HG03469 (cell line): Measurements from ENCODE around the gene FUT7.
A peak's percentile ranks its signal among the peaks of the same experiment; 100 is the strongest.
"Not testable (repeated sequence)": the region's sequence is repeated elsewhere in the genome, so short reads cannot be mapped to it uniquely, and the experiment has no call there.

Experiments used
- ATAC-seq: cut with Tn5 transposase; IDR thresholded peaks from one replicate; pipeline ENCODE4 v1.9.1; 2021; ENCODE audit warnings: mild to moderate bottlenecking, moderate library complexity, moderate number of reproducible peaks; ENCODE audit not compliant: unreplicated experiment

Gene FUT7

DNA sequence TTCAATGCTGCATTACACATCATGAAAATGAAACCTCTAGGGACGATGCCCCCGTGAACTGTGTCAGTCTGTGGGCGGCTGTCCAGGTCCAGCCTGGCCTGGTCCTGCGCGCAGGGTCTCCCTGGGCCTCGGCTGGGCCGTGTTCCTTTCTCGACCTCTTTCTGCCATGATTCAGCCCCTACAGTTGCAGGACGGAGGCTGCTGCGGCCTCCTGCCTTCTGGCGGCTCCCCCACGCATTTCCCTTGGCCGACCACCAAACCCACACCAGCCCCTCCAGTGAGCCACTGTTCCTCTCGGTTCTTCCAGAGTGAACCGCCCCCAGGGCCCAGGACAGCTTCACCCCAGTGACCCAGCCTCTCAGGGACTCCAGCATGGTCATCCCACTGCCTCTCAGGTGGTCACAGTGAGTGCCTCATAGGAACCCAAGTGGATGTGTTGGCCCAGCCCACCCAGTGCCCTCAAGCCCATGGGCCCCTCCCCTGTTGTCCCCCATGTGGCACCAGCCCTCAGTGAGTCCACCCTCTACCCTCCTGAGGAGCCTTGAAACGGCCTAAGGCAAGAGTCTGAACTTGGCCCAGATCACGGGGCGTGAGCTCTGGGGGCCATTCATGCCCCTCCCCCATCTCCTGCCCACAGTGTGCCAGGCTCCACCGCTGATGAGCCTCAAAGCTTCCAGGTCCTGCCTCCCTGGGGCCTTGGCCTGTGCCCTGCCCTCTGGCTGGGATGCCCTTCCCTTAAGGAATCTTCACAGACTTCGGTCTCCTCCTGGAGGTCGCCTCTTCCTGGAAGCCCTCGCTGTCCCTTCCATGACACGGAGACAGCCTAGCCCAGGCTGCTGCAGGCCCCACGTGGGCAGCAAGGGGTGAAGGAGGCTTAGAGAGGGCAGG, 25.5 kb downstream of the FUT7 start:
- ATAC-seq = no peak

DNA sequence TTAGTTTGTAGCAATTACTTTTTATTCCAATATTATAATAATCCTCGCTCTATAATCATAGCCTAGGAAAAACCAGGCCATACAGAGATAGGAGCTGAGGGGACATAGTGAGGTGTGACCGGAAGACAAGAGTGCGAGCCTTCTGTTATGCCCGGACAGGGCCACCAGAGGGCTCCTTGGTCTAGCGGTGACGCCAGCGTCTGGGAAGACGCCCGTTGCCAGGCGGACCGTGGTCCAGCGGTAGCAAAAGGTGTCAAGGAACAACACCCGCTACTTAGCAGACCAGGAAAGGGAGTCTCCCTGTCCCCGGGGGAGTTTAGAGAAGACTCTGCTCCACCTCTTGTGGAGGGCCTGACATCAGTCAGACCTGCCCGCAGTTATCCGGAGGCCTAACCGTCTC, 27.6 kb downstream of the FUT7 start:
- not testable (repeated sequence) for ATAC-seq

DNA sequence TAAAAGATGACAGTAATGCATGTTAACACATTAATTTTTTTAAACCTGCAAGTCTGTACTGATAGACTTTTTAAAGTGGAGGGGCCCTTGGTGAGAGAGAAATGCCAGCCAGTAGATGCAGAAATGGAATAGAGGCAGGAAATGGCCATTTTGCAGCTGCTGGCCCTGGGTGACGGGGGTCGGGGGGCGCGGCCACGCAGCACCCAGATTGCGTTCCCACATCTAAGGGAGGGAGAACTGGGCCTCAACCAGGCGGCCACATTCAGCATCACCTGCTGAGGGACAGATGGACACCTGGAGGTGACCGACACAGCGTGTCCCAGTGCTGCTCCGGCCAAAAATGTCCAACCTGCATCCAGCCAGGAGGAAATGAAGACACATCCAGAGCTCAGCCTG, 29.2 kb downstream of the FUT7 start:
- no peak for ATAC-seq

DNA sequence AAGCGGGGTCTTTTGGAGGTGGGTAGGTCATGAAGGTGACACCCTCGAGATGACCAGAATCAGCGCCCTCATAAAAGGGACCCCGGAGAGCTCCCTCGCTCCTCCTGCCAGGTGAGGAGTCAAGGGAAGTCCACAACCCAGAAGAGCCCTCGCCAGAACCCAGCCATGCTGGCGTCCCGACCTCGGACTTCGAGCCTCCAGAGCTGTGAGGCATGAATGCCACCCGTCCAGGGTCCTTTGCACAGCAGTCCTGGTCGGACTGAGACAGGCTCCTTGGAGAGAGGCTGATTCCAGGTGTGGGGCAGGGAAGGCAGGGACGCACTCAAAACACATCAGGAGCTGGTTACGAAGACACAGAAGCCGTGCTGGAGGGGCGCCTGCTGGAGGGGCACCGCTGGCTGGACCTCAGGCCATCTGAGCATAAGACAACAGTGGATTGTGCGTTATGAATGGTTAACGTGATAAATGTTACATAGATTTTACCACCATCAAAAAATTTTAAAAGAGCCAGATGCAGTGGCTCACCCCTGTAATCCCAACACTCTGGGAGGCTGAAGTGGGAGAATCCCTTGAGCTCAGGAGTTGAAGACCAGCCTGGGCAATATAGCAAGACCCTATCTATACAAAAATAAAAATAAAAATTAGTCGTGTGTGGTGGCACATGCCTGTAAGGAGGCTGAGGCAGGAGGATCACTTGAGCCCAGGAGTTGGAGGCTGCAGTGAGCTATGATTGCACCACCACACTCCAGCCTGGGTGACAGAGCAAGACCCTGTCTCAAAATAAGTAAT, 29.8 kb downstream of the FUT7 start:
- ATAC-seq = no peak

GRCh38 chr9:137000177-137000930, 31.5 kb downstream of the FUT7 start:
- no peak for ATAC-seq

DNA sequence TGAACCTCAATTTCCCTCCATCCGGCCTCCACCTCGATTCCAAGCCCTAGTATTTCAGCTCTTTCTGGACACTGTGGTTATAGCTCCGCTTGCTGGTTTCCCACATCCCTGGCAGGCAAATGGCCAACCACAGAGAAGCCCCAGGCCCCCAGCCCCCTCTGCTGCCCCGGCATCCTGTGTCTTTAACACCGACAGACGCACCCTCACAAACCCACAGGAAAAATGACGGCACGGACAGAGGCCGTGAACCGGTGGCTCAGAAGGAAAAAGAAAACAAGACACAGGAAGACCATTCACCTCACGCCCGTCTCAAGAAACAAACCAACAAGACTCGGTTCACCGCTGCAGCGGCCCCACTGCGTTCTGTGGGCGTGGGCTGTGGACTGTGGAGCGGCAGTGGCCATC, 34.1 kb downstream of the FUT7 start:
- ATAC-seq = no peak

DNA sequence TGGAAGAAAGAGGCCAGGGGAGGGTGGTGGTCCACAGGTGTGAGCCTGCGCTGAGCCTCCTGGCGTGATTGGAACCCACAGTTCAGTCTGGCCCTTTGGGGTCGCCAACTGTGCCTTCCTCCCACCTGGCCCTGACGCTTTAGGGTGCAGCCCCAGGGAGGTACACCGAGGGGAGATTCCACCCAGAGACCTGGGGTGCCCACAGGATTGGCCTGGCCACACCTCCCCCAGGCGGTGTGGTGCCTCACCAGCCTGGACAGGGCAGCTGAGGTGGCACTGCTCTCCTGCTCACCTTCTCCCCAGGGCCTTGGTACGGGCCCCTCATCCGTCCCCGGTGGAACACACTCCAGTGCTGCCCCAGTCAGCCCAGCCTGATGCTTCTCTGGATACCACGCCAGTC, 34.5 kb downstream of the FUT7 start:
- ATAC-seq = no peak

- ATAC-seq = no peak
Observed at GRCh38 chr9:136996361-136997292, 35.3 kb downstream of the FUT7 start, which contains the start of gene CLIC3. Gene CLIC3 (minus strand): TSS chr9:136996568. CDS start chr9:136996543, 25 bp downstream.

DNA sequence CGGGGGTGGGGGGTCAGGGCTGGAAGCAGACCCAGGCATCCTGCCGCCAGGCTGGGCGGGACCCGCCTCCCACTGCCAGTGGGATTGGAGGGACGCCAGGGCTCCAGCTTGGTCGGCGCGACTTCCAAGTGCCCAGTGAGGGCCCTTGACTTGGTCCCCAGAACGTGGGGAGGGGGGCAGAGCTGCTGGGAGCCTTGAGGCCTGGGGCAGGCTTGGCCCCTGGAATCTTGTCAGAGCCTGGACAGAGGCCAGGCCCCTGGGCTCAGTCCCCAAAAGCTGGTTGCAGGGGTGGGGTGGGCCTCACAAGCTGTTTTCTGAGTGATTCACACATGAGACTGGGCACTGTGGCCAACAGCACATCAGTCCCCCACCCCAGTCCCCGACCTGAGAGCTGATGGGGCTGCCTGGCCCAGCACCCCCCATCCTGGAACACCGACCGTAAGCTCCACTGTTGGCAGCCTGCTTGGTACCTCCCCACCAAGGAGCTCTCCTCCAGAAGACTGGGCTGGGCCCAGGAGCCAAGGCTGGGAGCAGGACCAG, 36.0 kb downstream of the FUT7 start:
- no peak for ATAC-seq

- no peak for ATAC-seq
Observed at GRCh38 chr9:136995362-136995761, 36.5 kb downstream of the FUT7 start.

DNA sequence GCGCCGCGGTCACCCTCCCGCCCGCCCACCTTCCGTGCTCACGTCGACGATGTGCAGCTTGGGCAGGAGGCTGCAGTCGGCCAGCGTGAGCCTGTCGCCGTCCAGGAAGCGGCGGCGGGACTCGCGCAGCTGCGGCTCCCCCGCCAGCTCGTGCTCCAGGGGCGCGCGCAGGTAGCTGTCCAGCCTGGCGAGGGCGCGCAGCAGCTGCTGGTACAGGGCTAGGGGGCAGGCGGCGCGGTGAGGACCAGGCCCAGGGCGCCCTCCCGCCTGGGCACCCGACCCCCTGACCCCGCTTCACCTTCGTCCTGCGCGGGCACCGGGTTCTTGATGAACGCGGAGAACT, 37.0 kb downstream of the FUT7 start:
- no peak for ATAC-seq

DNA sequence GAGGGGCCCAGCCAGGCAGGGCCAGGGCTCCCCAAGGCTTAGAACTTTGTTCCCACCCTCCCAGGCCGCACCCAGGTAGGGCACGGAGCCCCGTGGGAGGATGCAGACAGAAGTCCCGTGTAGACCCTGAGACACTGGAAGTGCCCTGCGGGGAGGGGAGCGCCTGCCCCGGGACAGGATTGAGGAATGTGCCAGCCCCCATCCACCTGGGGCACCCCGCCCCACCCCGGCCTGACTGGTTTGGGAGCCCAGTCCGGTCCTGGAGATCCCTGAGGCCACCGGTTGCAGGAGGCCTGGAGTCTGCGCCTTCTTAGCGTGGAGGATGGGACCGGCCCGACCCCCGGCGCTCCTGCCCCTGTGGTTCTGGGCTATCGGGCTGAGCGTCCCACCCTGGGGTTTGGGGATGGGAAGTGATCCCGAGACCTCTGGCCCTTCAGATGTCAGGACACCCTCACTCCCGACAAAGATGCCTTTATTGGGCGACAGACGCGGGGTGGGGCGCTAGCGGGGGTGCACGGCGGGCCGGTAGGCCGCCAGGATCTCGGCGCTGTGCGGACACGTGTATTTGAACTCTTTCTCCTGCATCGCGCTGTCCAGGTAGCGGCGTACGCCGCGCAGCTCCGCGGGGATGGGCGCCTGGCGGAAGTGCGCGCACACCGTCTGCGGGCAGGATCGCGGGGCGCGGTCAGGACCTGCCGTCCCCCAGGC, 37.6 kb downstream of the FUT7 start:
- ATAC-seq = no peak

DNA sequence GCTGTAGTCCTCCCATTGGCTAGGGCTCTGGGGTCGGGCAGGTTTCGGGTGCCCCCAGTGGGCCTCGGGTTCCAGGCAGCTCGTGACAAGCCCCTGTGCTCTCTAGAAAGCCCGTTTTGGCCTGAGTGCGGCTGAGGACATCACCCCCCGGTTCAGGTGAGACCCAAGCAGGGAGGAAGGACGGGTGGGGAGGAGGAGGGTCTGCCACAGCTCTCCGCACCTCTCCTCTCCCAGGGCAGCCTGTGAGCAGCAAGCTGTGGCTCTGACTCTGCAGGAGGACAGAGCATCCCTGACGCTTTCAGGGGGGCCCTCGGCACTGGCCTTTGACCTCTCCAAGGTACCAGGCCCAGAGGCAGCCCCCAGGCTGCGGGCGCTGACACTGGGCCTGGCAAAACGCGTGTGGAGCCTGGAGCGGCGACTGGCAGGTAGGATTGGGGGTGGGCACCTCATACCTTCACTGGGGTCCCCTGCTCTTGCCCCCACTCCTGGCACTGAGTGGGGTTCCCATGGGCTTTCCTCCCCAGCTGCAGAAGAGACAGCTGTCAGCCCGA, 39.0 kb downstream of the FUT7 start:
- ATAC-seq = no peak

- peak; percentile 47 for ATAC-seq
Observed at GRCh38 chr9:136991993-136992818, 39.7 kb downstream of the FUT7 start, which contains the start of gene PAXX. Gene PAXX (plus strand): TSS chr9:136992422. CDS start chr9:136992444, 22 bp downstream.

DNA sequence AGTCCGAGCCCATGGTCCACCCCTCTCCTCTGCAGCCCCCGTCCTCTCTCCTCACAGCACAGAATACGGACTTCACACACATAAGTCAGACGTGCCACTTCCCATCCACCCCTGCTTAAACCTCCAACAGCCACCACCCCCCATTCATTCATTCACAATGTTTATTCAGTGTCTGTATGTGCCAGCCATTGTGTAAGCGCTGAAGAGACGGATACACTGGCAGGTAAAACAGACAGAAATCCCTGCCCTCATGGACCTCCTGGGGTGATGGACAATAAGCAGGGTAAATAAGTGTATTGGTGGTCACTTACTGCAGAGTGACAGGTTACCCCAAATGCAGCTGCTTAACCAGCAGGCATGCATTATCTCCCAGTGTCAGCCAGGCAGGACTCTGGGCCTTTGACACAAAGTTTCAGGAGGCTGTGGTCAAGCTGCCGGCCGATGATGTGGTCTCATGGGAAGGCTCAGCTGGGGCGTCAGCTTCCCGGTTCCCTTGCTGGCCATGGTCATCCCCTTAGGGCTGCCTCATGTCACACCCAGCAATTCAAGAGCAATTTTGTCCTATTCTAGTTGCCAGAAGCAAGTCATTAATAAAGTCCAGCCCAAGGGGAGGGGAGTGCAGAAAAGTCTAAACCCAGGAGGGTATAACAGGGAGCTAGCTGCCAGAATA, 41.5 kb downstream of the FUT7 start:
- no peak for ATAC-seq

DNA sequence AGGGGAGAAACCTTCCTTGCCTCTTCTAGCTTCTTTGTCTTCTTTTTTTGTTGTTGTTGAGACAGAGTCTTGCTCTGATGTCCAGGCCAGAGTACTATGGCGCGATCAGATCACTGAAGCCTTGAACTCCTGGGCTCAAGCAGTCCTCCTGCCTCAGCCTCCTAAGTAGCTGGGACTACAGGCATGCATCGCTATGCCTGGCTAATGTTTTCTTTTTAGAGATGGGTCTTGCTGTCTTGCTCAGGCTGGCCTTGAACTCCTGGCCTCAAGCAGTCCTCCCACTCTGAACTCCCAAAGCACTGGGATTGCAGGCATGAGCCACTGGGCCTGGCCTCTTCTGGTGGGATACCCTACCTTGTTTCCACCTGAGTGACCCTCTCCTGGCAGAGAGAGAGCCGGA, 43.0 kb downstream of the FUT7 start:
- no peak for ATAC-seq

- ATAC-seq = no peak
Observed at GRCh38 chr9:136985853-136986252, 46.0 kb downstream of the FUT7 start.
